Ammon's horn (tissue), 1 donor: ENCODE results near the gene EMILIN1.
"Not testable (repeated sequence)": the region's sequence is repeated elsewhere in the genome, so short reads cannot be mapped to it uniquely, and the experiment has no call there.

Source experiments
- DNase-seq: peaks from one replicate; pipeline ENCODE4 v3.0.0-alpha.2; 2016; ENCODE audit warnings: low spot score

The EMILIN1 gene

GRCh38 chr2:27053776-27054175 lies 24.6 kb upstream of the EMILIN1 start:
- no peak for DNase-seq

- DNase-seq = no peak
These were observed 23.7 kb upstream of the EMILIN1 start for GRCh38 chr2:27054721-27055120.

GRCh38 chr2:27057184-27057583 lies 21.2 kb upstream of the EMILIN1 start:
- DNase-seq = no peak

- no peak for DNase-seq
These were observed 20.2 kb upstream of the EMILIN1 start for GRCh38 chr2:27058210-27058609.

- no peak for DNase-seq
These were observed 19.1 kb upstream of the EMILIN1 start for GRCh38 chr2:27059141-27059820.

- DNase-seq = no peak
These were observed 18.1 kb upstream of the EMILIN1 start for GRCh38 chr2:27060323-27060722.

- DNase-seq = no peak
These were observed 13.3 kb upstream of the EMILIN1 start for GRCh38 chr2:27065128-27065527.

- DNase-seq = no peak
These were observed 11.0 kb upstream of the EMILIN1 start for GRCh38 chr2:27067385-27067784.

- no peak for DNase-seq
These were observed 9.0 kb upstream of the EMILIN1 start for GRCh38 chr2:27069436-27069835.

GRCh38 chr2:27069961-27070618 lies 8.3 kb upstream of the EMILIN1 start:
- DNase-seq = no peak

- no peak for DNase-seq
These were observed 7.7 kb upstream of the EMILIN1 start for GRCh38 chr2:27070653-27071276.

- DNase-seq = peak; percentile 96
These were observed 7.0 kb upstream of the EMILIN1 start, which contains the start of gene OST4 for GRCh38 chr2:27071277-27071989. Gene OST4, minus strand, starts transcription at chr2:27071654.

- no peak for DNase-seq
These were observed 6.2 kb upstream of the EMILIN1 start for GRCh38 chr2:27071990-27072830.

GRCh38 chr2:27072920-27073319 lies 5.5 kb upstream of the EMILIN1 start:
- DNase-seq = no peak

- DNase-seq = no peak
These were observed 4.6 kb upstream of the EMILIN1 start for GRCh38 chr2:27073782-27074181.

- DNase-seq = peak; percentile 56
These were observed 3.5 kb upstream of the EMILIN1 start for GRCh38 chr2:27074738-27075565.

GRCh38 chr2:27075566-27075871 lies 2.9 kb upstream of the EMILIN1 start:
- DNase-seq = not testable (repeated sequence)

GRCh38 chr2:27076323-27076722 lies 2.1 kb upstream of the EMILIN1 start:
- DNase-seq = no peak

GRCh38 chr2:27077231-27077630 lies 1.2 kb upstream of the EMILIN1 start:
- DNase-seq = no peak

GRCh38 chr2:27079233-27080139 lies 1.1 kb downstream of the EMILIN1 start:
- no peak for DNase-seq
